Right kidney (tissue), 1 donor: ENCODE measurements around the gene SLC25A12.
"Not testable (repeated sequence)": the region's sequence is repeated elsewhere in the genome, so short reads cannot be mapped to it uniquely, and the experiment has no call there.

Experiments
- DNase-seq: peaks from one replicate; pipeline ENCODE4 v3.0.0-alpha.2; 2016

The SLC25A12 gene

DNA sequence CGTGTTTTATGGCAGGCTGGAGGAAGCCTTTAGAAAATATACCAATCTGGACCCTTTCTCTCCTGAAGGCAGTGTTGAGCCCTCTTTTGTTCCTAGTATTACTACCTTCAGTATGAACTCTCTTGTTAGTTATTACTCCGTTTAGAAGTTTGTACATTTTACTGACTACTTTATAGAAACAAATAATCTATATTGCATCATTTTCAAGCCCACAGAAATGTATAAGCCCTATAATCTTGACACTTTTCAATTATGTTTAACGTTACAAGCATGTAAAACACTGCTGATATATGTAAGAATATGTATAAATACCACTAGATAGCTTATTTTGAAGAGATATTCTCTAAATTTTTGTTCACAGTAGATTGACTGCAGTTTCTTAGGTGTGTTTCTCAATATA is 64.0 kb downstream of the SLC25A12 start:
- no peak for DNase-seq

DNA sequence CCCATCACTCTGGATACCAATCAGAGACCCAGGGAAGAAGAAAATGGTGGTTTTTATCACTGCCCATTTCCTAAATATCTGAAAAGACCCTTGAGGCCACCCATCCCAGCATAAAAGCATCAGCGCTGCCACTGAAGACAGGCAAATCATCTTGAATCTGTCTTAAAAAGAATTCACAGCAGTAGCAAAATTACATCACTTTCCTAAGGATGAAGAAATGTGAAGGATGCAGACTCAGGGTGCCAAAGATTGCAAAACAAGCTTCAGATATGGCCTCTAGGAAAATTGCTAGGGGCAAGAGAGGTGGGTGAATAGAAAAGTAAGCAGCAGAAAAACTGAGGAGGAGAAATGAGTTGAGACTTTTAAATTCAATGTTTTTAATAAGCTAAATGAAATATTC is 70.0 kb downstream of the SLC25A12 start:
- no peak for DNase-seq

DNA sequence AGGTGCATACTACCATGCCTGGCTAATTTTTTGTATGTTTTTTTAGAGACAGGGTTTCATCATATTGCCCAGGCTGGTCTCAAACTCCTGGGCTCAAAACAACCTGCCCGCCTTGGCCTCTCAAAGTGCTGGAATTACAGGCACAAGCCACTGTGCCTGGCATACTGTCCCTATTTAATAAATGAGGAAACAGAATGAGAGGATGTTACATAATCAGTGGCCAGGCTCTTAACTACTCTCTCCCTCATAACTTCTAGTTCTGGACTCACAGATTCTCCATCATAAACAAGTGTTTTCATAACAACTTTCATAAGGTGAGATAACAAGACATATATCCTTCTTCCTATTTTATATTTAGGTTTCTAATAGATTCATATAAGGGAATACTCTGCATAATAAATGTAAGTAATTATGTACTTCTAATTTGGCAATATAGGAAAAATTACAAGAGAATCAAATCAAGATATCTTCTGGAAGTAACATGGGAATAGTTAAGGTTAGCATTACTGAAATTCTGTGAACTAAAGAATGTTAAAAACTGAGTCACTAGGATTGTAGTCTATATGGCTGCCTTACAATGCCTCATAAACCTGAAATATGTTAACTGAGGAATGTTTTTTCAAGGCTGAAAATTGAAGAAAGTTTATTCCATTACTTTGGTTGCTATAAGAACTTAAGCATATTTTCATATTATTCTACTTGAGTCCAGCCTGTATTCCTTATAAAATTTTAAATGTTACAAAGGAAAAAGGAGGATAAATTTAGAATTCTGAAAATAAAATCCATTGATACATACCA is 71.3 kb downstream of the SLC25A12 start:
- DNase-seq = no peak

DNA sequence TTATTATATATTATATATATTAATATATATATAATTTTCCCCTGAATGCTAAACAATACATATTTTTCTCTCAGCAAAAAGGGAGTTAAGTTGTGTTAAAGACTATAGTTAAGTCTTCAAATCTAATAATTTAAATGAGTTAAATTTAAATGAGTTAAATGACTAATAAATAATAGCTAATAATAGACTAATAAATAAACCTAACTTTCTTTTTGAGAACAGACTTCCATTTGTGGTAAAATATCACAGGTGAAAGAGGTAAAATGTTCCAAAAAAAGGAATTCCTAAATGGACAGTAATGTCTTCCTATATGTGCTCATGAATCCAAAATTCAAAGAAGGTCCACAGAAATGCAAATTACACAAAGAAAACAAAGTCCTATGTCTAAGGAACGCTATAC is 74.6 kb downstream of the SLC25A12 start:
- DNase-seq = no peak

- DNase-seq = no peak
These were observed 79.2 kb downstream of the SLC25A12 start for GRCh38 chr2:171814883-171815282.

DNA sequence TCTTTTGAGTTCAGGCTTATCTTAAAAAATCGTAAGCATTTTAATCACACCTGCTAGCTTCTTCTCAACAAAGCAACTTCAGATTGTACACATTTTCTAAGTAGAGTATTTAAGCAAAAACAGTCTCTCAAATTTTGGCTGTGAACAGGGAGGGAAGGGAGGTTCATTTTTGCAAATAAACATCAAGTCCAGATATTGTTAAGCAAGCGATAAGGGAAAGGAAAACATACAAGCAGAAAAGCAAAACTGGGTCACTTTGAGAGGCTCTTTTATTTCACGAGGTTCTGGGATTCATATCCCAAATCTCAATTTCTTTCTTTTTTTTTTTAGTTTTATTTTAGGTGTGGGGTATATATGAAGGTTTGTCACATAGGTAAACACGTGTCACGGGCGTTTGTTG is 79.9 kb downstream of the SLC25A12 start:
- no peak for DNase-seq

DNA sequence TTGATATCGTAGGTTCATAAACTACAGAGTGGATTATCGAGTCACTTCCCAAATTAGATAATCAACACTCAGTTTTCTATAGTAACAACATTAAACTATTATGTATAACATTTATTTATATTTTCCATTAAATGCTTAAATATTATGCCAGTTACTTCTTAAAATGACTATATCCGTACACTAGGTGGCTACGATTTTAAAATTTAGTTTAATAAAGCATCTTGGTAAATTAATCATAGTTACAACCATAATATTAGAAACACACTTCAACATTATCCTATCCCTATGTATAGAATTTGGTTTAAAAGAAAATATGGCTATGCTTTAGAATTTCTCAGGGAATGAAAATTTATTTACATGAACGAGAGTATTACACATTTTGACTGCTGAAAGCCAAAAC is 80.3 kb downstream of the SLC25A12 start:
- no peak for DNase-seq

DNA sequence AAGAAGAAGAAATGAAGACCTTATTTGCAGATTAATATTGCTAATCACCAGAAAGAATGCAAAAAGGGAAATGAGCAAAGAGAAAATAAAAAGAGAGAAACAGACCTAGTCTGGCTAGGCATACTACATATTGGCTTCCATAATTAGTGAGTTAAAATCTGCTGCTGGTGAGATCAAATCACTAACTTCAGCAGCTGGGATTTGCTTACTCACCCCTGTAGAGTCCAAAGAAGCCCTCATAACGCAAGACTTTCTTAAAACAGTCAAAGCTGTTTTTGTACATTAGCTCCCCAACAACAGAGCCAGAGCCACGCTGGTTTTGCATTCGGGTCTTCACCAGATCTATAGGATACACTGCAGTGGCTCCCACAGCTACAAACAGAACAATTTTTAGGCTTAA is 80.9 kb downstream of the SLC25A12 start:
- DNase-seq = no peak

DNA sequence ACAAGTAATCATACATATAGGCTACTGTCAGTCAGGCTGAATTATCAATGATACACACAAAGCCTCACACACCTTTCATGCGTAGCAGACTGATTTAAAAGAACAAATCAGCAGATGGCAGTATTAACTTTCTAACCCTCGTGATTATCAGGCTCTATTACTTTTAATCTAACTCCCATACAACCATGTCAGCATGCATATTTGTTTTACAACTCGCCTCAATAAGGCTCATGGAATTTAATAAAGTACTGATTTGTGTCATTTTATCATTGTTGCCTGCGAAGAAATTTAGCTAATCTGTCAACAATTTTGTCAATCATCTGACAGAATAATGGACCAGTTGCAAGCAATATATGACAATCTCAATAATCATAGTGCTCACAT is 82.8 kb downstream of the SLC25A12 start:
- no peak for DNase-seq

GRCh38 chr2:171810422-171811244 is 83.4 kb downstream of the SLC25A12 start:
- DNase-seq = peak; percentile 5

- DNase-seq = not testable (repeated sequence)
These were observed 85.2 kb downstream of the SLC25A12 start for GRCh38 chr2:171808885-171809284.

DNA sequence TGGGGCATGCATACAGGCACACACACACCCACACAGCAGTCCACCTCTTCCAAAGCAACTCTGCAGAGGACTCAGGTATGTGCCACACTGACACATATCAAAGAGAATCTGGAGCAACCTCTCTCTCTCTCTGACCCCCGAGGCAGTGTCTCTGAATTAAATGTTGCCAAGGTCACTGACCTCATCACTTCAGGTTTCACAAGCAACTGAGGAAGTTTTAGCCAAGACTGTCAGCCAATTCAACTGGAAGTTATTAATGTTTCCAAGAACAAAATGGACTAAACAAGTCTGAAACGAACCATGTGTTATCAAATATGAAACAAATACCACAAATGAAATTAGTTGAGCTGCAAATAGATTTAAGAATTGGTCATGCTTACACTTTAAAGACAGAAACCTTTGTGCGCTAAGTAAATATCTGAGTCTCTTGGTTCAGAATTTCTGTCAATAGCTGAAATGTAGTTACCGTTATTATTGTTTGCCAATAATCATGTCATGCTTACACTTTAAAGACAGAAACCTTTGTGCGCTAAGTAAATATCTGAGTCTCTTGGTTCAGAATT is 86.1 kb downstream of the SLC25A12 start:
- DNase-seq = no peak

- no peak for DNase-seq
These were observed 86.9 kb downstream of the SLC25A12 start for GRCh38 chr2:171807119-171807518.

DNA sequence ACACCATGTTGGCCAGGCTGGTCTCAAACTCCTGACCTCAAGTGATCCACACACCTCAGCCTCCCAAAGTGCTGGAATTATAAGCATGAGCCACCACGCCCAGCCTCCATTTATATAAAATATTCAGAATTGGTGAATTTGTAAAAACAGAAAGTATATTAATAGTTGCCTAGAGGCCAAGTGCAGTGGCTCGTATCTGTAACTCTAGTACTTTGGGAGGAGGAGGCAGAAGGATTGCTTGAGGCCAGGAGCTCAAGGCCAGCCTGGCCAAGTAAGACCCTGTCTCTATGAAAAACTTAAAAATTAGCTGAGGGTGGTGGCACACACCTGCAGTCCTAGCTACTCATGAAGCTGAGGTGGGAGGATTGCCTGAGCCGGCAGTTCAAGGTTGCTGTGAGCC is 89.6 kb downstream of the SLC25A12 start:
- no peak for DNase-seq

DNA sequence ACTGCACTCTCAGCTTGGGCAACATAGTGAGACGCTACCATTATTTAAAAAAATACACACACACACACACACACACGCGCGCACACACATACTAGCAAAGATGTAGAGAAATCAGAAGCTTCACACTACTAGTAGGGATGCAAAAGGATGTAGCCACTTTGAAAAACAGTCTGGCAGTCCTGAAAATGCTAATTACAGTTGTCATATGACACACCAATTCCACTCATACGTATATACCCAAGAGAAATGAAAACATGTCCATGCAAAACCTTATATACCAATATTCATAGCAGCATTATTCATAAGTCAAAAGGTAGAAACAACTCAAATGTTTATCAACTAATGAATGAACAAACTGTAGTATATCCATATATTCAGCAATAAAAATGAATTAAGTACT is 90.3 kb downstream of the SLC25A12 start:
- no peak for DNase-seq

GRCh38 chr2:171800639-171801038 is 93.4 kb downstream of the SLC25A12 start:
- no peak for DNase-seq

- DNase-seq = no peak
These were observed 95.8 kb downstream of the SLC25A12 start for GRCh38 chr2:171798156-171798820.

GRCh38 chr2:171794918-171795317 is 99.1 kb downstream of the SLC25A12 start:
- no peak for DNase-seq

DNA sequence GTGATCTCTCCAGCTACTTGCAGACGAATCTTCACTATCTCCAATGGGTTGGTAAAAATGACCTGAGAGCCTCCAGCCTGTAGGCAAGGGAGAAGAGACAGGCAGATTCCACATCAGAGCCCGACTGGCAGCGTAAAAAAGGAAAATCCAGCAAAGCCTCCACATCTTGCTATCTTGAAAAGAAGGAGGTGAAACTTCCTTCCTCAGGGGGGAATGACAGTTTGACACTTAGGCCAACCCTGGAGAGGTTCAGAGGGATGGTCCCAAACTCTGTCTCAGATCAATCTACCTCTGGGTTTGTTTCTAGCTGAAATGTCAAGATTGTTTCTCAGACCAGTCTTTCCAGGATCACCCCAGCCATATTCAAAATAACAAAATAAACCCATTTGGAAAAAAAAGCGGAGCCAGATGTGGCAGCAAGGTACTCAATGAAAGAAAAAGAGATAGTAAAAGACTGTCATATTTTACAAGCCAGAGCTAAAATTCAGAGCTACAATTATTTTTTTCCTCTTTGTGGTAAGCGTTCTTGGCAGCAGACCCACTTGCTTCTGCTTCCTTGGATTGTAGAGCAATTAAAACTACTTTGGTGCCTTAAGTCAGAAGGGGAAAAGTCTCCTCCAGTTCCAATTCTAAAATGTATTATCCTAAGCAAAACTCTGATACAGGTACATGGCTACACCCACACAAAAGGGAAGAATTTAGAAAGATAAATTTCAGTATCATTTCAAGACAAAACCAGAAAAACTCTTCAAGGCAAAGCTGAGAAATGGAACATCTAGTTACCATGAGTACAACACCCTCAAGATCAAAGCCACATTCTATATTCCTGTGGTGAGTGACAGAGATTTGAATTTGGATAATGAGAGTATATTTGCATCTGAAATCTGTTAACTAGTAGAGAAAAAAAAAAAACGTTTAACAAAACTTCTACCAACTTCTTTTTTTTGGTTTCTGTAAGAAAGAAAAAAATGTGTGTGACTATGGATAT is 100.1 kb downstream of the SLC25A12 start:
- DNase-seq = no peak

DNA sequence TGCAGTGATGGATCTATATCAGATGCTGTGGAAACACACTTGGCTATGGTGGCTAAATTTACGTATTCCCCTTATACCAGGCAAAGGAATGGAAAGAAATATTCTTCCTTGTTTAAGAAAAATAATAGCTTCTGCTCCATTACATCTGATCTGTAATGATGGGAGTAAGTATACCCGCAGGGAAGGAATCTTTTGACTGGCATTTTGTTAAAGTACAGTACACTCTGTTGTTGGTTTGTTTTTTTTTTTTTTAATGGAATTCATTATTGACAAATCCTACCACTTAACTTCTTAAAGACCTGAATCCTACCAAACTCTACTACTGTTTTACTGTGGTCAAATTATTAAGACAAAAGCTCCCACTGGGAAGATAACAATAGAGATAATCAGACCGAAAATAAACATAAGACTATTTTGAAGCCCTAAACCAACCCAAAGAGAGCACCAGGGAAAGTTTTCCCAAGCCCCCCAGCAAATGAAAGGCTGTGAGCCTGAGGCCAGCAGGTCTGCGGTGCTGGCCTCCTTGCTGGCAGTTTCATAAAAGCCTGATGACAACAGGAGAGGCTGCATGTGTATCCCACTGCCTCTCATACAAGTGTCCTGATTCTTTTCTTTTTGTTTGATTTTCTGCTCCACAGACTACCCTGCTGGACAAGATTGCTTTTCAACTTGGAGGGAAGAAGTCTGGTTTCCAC is 101.0 kb downstream of the SLC25A12 start:
- DNase-seq = no peak

DNA sequence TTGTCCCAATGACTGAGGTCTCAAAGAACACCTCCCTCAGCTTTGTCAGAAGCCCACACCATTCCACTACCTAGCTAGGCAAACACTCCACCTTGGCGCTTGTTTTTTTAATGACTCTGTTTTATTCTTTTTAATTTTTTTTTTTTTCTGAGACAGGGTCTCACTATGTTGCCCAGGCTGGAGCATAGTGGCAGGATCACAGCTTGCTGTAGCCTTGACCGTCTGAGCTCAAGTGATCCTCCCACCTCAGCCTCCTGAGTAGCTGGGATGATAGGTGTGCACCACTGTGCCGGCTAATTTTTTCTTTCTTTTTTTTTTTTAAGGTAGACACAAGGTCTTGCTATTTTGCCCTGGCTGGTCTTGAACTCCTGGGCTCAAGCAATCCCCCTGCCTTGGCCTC is 101.9 kb downstream of the SLC25A12 start:
- DNase-seq = no peak
